Trophoblast cell (in vitro differentiated cells and primary cell): ENCODE results near the gene APBA2.

ENCODE experiments used
- DNase-seq, 2 donors: peaks; one replicate each; pipeline ENCODE4 v3.0.0-alpha.2; 2016
- H2AFZ ChIP-seq: 2 replicates; pipeline ENCODE4 v1.6.1; 2013; ENCODE audit warnings: low read length, moderate library complexity, mild to moderate bottlenecking; ENCODE audit not compliant: insufficient read depth, poor library complexity
- H2AK5ac ChIP-seq: 2 replicates; pipeline ENCODE4 v1.6.1; 2013; ENCODE audit warnings: mild to moderate bottlenecking, low read length
- H2BK120ac ChIP-seq: 2 replicates; pipeline ENCODE4 v1.6.1; 2013; ENCODE audit warnings: low read length, mild to moderate bottlenecking, moderate library complexity; ENCODE audit not compliant: insufficient read depth, poor library complexity
- H2BK12ac ChIP-seq: 2 replicates; pipeline ENCODE4 v1.6.1; 2013; ENCODE audit warnings: mild to moderate bottlenecking, low read length, moderate library complexity
- H2BK5ac ChIP-seq: 2 replicates; pipeline ENCODE4 v1.6.1; 2013; ENCODE audit warnings: low read length, low read depth, moderate library complexity, mild to moderate bottlenecking; ENCODE audit not compliant: poor library complexity
- H3K14ac ChIP-seq: 2 replicates; pipeline ENCODE4 v1.6.1; 2013; ENCODE audit warnings: mild to moderate bottlenecking, low read length
- H3K18ac ChIP-seq: 2 replicates; pipeline ENCODE4 v1.6.1; 2013; ENCODE audit warnings: mild to moderate bottlenecking, low read length
- H3K23ac ChIP-seq: 2 replicates; pipeline ENCODE4 v1.6.1; 2013; ENCODE audit warnings: low read length
- H3K27ac ChIP-seq: 2 replicates; pipeline ENCODE4 v1.5.1; 2013; ENCODE audit warnings: low read depth, mild to moderate bottlenecking, inconsistent platforms, low read length, moderate library complexity
- H3K27me3 ChIP-seq: 2 replicates; pipeline ENCODE4 v1.6.1; 2013; ENCODE audit warnings: inconsistent platforms, mild to moderate bottlenecking, low read length, moderate library complexity; ENCODE audit not compliant: insufficient read depth
- H3K36me3 ChIP-seq, 2 experiments: 1 replicate in 1 of 2; 2 replicates in 1 of 2; pipeline ENCODE4 v1.6.1; 2013; ENCODE audit warnings: low read length in 2 of 2, mild to moderate bottlenecking in 2 of 2, moderate library complexity in 1 of 2; ENCODE audit not compliant: insufficient read depth in 2 of 2, control insufficient read depth in 1 of 2
- H3K4ac ChIP-seq: 2 replicates; pipeline ENCODE4 v1.6.1; 2013; ENCODE audit warnings: low read depth, mild to moderate bottlenecking, low read length, moderate library complexity
- H3K4me1 ChIP-seq, 2 experiments: 1 replicate in 1 of 2; 2 replicates in 1 of 2; pipeline ENCODE4 v1.6.1; 2013; ENCODE audit warnings: low read length in 2 of 2, mild to moderate bottlenecking in 2 of 2, moderate library complexity in 1 of 2; ENCODE audit not compliant: insufficient read depth in 2 of 2, control insufficient read depth in 1 of 2
- H3K4me2 ChIP-seq: 2 replicates; pipeline ENCODE4 v1.6.1; 2013; ENCODE audit warnings: inconsistent platforms, mild to moderate bottlenecking, low read length, moderate library complexity
- H3K4me3 ChIP-seq: 2 replicates; pipeline ENCODE4 v1.5.1; 2013; ENCODE audit warnings: mild to moderate bottlenecking, low read depth, low read length, inconsistent platforms
- H3K79me1 ChIP-seq: one replicate; pipeline ENCODE4 v1.6.1; 2013; ENCODE audit warnings: low read length
- H3K79me2 ChIP-seq: 2 replicates; pipeline ENCODE4 v1.6.1; 2013; ENCODE audit warnings: low read length, mild to moderate bottlenecking; ENCODE audit not compliant: control insufficient read depth, insufficient read depth, poor library complexity
- H3K9ac ChIP-seq: 2 replicates; pipeline ENCODE4 v1.6.1; 2013; ENCODE audit warnings: mild to moderate bottlenecking, low read length
- H3K9me3 ChIP-seq: 2 replicates; pipeline ENCODE4 v1.6.1; 2013; ENCODE audit warnings: low read depth, mild to moderate bottlenecking, control low read depth, inconsistent platforms, low read length; ENCODE audit not compliant: insufficient read depth
- H4K12ac ChIP-seq: 2 replicates; pipeline ENCODE4 v1.6.1; 2013; ENCODE audit warnings: low read depth, mild to moderate bottlenecking, low read length, moderate library complexity
- H4K8ac ChIP-seq: 2 replicates; pipeline ENCODE4 v1.6.1; 2013; ENCODE audit warnings: low read depth, mild to moderate bottlenecking, low read length, moderate library complexity
- H4K91ac ChIP-seq: one replicate; pipeline ENCODE4 v1.6.1; 2013; ENCODE audit warnings: low read depth, mild to moderate bottlenecking, low read length, moderate library complexity
- WGBS: extraction: QIAGEN DNeasy Blood & Tissue Kit; methylation state at CpG from one replicate; pipeline ENCODE4 v1.1.7; 2013; ENCODE audit warnings: missing lambda C conversion rate; ENCODE audit not compliant: insufficient read length, insufficient coverage; ENCODE audit errors: extremely low coverage; 5-methylcytosine and 5-hydroxymethylcytosine counted together

Gene APBA2

GRCh38 chr15:28900041-28900891, 14.5 kb downstream of the APBA2 start:
- no peak overlapping the region for H2BK5ac ChIP-seq
- H3K79me1 ChIP-seq = no peaks in the 10 kb centered on the region
- H3K27me3 ChIP-seq = no peaks in the 10 kb centered on the region
- no peak overlapping the region for H3K4me2 ChIP-seq
- H2AFZ ChIP-seq = no peak overlapping the region
- H3K9me3 ChIP-seq = peaks cover 1% of the 10 kb centered on the region
- H4K91ac ChIP-seq = no peak overlapping the region
- H3K27ac ChIP-seq = no peak overlapping the region
- no peak overlapping the region for H3K18ac ChIP-seq
- H2BK120ac ChIP-seq = no peak overlapping the region
- H3K4me3 ChIP-seq = no peak overlapping the region
- no peaks in the 10 kb centered on the region for H3K36me3 ChIP-seq
- no peak overlapping the region for H4K8ac ChIP-seq
- H3K4ac ChIP-seq = no peak overlapping the region
- H3K23ac ChIP-seq = no peak overlapping the region
- H3K4me1 ChIP-seq = no peaks in the 10 kb centered on the region
- H2BK12ac ChIP-seq = no peak overlapping the region
- H3K9ac ChIP-seq = no peak overlapping the region
- DNase-seq = no peak
- H2AK5ac ChIP-seq = no peak overlapping the region
- H3K14ac ChIP-seq = no peak overlapping the region
- no peak overlapping the region for H4K12ac ChIP-seq
- WGBS = no CpG with 5 or more reads among the region's 18 CpGs
- H3K79me2 ChIP-seq = no peaks in the 10 kb centered on the region

DNA sequence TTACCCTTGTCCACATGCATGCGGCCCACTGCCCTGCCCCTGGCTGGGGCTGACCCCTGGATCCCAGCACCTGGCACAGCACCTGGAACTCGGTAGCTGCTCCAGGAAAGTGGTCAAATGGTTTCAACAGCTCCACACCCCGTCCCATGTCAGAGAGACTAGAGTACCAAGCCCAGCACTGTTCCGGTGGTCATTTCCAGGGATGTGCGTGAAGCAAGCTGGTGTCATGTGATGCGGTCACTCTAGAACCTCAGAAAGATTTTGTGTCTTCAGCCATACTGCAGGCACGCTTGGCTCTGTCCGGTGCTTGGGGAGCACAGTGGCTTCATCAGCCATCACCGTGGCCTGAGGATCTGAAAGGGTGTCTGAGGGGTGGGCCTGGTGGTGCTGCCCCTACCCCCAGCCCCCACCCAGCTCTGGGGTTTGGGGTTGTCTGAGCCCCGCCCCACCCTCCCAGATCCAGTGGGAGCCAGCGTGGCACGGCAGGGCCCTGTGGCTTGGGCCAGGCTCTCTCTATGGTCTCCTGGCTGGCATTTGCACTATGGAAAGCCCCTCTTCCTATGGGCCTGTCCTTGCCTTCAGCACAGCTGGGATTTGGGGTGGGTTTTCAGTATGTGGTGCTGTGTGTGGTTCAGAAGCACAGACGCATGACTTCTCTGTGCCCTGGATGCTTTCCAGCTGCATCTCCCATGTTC, 15.3 kb downstream of the APBA2 start:
- DNase-seq = no peak
- no peak overlapping the region for H2AFZ ChIP-seq
- no peak overlapping the region for H2BK5ac ChIP-seq
- no peak overlapping the region for H4K8ac ChIP-seq
- no peak overlapping the region for H3K4ac ChIP-seq
- no peak overlapping the region for H3K23ac ChIP-seq
- H2AK5ac ChIP-seq = no peak overlapping the region
- peaks cover 1% of the 10 kb centered on the region for H3K9me3 ChIP-seq
- H2BK120ac ChIP-seq = no peak overlapping the region
- WGBS = no CpG with 5 or more reads among the region's 13 CpGs
- no peaks in the 10 kb centered on the region for H3K4me1 ChIP-seq
- H3K27ac ChIP-seq = no peak overlapping the region
- H4K12ac ChIP-seq = no peak overlapping the region
- no peaks in the 10 kb centered on the region for H3K36me3 ChIP-seq
- H2BK12ac ChIP-seq = no peak overlapping the region
- H3K18ac ChIP-seq = no peak overlapping the region
- H3K79me2 ChIP-seq = no peaks in the 10 kb centered on the region
- no peak overlapping the region for H3K4me2 ChIP-seq
- no peak overlapping the region for H3K14ac ChIP-seq
- H3K79me1 ChIP-seq = no peaks in the 10 kb centered on the region
- no peaks in the 10 kb centered on the region for H3K27me3 ChIP-seq
- H4K91ac ChIP-seq = no peak overlapping the region
- H3K4me3 ChIP-seq = no peak overlapping the region
- no peak overlapping the region for H3K9ac ChIP-seq

DNA sequence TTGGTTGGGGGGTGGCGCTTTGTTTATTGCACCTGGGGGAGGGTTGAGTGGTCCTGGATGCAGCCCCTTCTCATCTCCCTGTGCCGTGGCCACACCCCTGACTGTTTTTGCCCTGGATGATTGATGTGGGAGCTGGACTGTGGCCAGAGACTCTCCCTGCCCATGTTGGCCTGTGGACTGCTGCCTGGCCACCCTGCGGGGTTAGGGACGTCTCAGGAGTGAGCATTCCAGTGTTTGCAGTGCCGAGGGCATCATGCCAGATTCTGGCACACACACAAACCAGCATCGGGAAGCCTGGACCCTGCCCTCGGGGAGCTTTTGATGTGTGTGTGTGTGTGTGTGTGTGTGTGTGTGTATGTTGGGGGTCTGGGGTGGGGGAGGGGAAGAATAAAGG, 15.8 kb downstream of the APBA2 start:
- no peaks in the 10 kb centered on the region for H3K4me1 ChIP-seq
- H3K14ac ChIP-seq = no peak overlapping the region
- H2BK120ac ChIP-seq = no peak overlapping the region
- H3K4ac ChIP-seq = no peak overlapping the region
- H3K27ac ChIP-seq = no peak overlapping the region
- H3K4me2 ChIP-seq = no peak overlapping the region
- no peak overlapping the region for H2AFZ ChIP-seq
- no peak overlapping the region for H2BK5ac ChIP-seq
- H3K36me3 ChIP-seq = no peaks in the 10 kb centered on the region
- H2AK5ac ChIP-seq = no peak overlapping the region
- H3K27me3 ChIP-seq = no peaks in the 10 kb centered on the region
- H4K8ac ChIP-seq = no peak overlapping the region
- no peak overlapping the region for H3K9ac ChIP-seq
- no peak for DNase-seq
- no CpG with 5 or more reads among the region's 7 CpGs for WGBS
- no peak overlapping the region for H3K18ac ChIP-seq
- H4K91ac ChIP-seq = no peak overlapping the region
- H3K79me2 ChIP-seq = no peaks in the 10 kb centered on the region
- no peak overlapping the region for H3K23ac ChIP-seq
- H3K79me1 ChIP-seq = no peaks in the 10 kb centered on the region
- H4K12ac ChIP-seq = no peak overlapping the region
- no peak overlapping the region for H2BK12ac ChIP-seq
- H3K9me3 ChIP-seq = peaks cover 1% of the 10 kb centered on the region
- H3K4me3 ChIP-seq = no peak overlapping the region

DNA sequence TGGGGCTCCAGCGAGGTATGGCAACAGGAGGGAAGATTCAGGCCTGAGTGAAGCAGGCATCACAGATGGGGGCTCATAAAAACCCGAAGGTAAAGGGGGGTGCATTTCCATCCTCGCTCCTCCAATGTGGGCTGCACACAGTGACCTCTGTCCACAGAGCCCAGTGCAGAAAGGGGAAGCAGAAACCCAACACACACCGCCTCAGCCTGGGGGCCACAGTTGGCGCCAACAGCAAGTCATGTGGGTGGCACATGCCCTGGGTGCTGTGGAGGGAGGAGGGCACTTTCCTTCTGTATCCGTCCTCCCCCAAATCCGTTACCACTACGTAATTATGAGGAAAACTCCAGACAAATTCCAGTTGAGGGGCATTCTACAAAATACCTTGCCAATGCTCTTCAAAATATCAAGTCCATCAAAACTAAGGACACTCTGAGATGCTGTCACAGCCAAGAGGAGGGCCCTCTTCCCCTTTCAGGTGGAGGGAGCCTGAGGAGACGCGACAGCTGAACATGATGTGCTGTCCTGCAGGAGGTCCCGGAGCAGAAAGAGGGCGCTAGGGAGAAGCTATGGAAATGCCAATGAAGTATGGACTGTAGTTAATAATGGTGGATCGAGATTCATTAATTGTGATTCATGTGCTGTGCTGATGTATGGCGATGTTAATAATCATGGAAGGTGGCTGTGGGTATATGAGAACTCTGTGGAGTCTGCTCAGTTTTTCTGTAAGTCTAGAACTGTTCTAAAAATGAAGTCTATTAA, 16.4 kb downstream of the APBA2 start:
- Histone ChIP-seq H4K8ac (no peak overlapping the region), H3K4ac (no peak overlapping the region), H2BK120ac (no peak overlapping the region), H3K9ac (no peak overlapping the region), H3K14ac (no peak overlapping the region), H2BK5ac (no peak overlapping the region), H3K4me1 (no peaks in the 10 kb centered on the region), H3K9me3 (no peaks in the 10 kb centered on the region), H2AFZ (no peak overlapping the region), H3K23ac (no peak overlapping the region), H3K4me2 (no peak overlapping the region), H3K27me3 (no peaks in the 10 kb centered on the region), H3K18ac (no peak overlapping the region), H4K12ac (no peak overlapping the region), H4K91ac (no peak overlapping the region), H3K79me2 (no peaks in the 10 kb centered on the region), H2AK5ac (no peak overlapping the region), H2BK12ac (no peak overlapping the region), H3K79me1 (no peaks in the 10 kb centered on the region), H3K4me3 (no peak overlapping the region), H3K27ac (no peak overlapping the region), H3K36me3 (no peaks in the 10 kb centered on the region)
- DNase-seq = no peak
- WGBS = no CpG with 5 or more reads among the region's 14 CpGs
